Liver (tissue), 9 donors: ENCODE results near the gene MIB1. TPM values are rescaled to one million over a fixed set of nuclear protein-coding genes. Genes with fewer than 3 reads are reported as not detected.

Source experiments
- DNase-seq: peaks from one replicate; pipeline ENCODE4 v3.0.0-alpha.2; 2017; ENCODE audit warnings: low spot score
- H3K27ac ChIP-seq, 2 donors: one replicate each; pipeline ENCODE4 v1.7.0; 2013; ENCODE audit warnings: inconsistent platforms in 2 of 2, low read length in 2 of 2, control low read depth in 1 of 2, low read depth in 1 of 2, mild to moderate bottlenecking in 1 of 2
- H3K27me3 ChIP-seq, 4 donors: one replicate each; pipeline versions ENCODE4 v1.6.1 to v1.7.0; 2013; ENCODE audit warnings: low read length in 3 of 4, inconsistent platforms in 1 of 4, mild to moderate bottlenecking in 1 of 4, moderate library complexity in 1 of 4; ENCODE audit not compliant: control insufficient read depth in 4 of 4, insufficient read depth in 4 of 4
- H3K36me3 ChIP-seq, 4 donors: one replicate each; pipeline versions ENCODE4 v1.6.1 to v1.7.0; 2013; ENCODE audit warnings: low read length in 3 of 4, mild to moderate bottlenecking in 3 of 4, low read depth in 1 of 4, moderate library complexity in 1 of 4; ENCODE audit not compliant: control insufficient read depth in 4 of 4, insufficient read depth in 3 of 4
- H3K4me1 ChIP-seq, 4 donors: one replicate each; pipeline versions ENCODE4 v1.6.1 to v1.7.0; 2013; ENCODE audit warnings: low read length in 3 of 4, mild to moderate bottlenecking in 3 of 4, moderate library complexity in 1 of 4; ENCODE audit not compliant: control insufficient read depth in 4 of 4, insufficient read depth in 4 of 4
- H3K4me3 ChIP-seq, 3 donors: one replicate each; pipeline versions ENCODE4 v1.6.1 to v1.7.0; 2013; ENCODE audit warnings: low read length in 3 of 3, control low read depth in 1 of 3, low read depth in 1 of 3, mild to moderate bottlenecking in 1 of 3
- H3K9ac ChIP-seq, 2 donors: one replicate each; pipeline ENCODE4 v1.7.0; 2013; ENCODE audit warnings: low read length in 2 of 2, mild to moderate bottlenecking in 2 of 2, moderate library complexity in 2 of 2, control low read depth in 1 of 2, low read depth in 1 of 2
- H3K9me3 ChIP-seq, 4 donors: one replicate each; pipeline versions ENCODE4 v1.6.1 to v1.7.0; 2013; ENCODE audit warnings: low read length in 3 of 4; ENCODE audit not compliant: control insufficient read depth in 4 of 4
- EGR1 ChIP-seq, 2 donors: IDR thresholded peaks; 2 replicates each; pipeline ENCODE4 v1.6.1; 2016 to 2018; ENCODE audit warnings: antibody characterized with exemption in 2 of 2, low read depth in 2 of 2
- FOXA1 ChIP-seq: IDR thresholded peaks from 2 replicates; pipeline ENCODE4 v1.6.1; 2016; ENCODE audit warnings: antibody characterized with exemption
- FOXA2 ChIP-seq: IDR thresholded peaks from 2 replicates; pipeline ENCODE4 v1.6.1; 2016; ENCODE audit warnings: antibody characterized with exemption
- GABPA ChIP-seq, 2 donors: IDR thresholded peaks in 1 of 2; conservative IDR thresholded peaks in 1 of 2; 2 replicates each; pipeline ENCODE4 v1.6.1; 2016; ENCODE audit warnings: antibody characterized with exemption in 2 of 2, mild to moderate bottlenecking in 1 of 2, moderate library complexity in 1 of 2
- HNF4A ChIP-seq, 2 donors: conservative IDR thresholded peaks; 2 replicates each; pipeline ENCODE4 v1.6.1; 2016; ENCODE audit warnings: antibody characterized with exemption in 2 of 2, mild to moderate bottlenecking in 2 of 2
- HNF4G ChIP-seq: IDR thresholded peaks from 2 replicates; pipeline ENCODE4 v1.6.1; 2016; ENCODE audit warnings: antibody characterized with exemption
- JUND ChIP-seq, 2 donors: IDR thresholded peaks; 2 replicates each; pipeline ENCODE4 v1.6.1; 2016; ENCODE audit warnings: antibody characterized with exemption in 2 of 2
- NR2F2 ChIP-seq: IDR thresholded peaks from 2 replicates; pipeline ENCODE4 v1.6.1; 2016; ENCODE audit warnings: antibody characterized with exemption
- RAD21 ChIP-seq, 2 donors: IDR thresholded peaks; 2 replicates each; pipeline ENCODE4 v1.6.1; 2016; ENCODE audit warnings: antibody characterized with exemption in 2 of 2, mild to moderate bottlenecking in 2 of 2
- RXRA ChIP-seq, 2 donors: IDR thresholded peaks; 2 replicates each; pipeline ENCODE4 v1.6.1; 2017 to 2018; ENCODE audit warnings: antibody characterized with exemption in 2 of 2, mild to moderate bottlenecking in 1 of 2
- SP1 ChIP-seq: IDR thresholded peaks from 2 replicates; pipeline ENCODE4 v1.6.1; 2018; ENCODE audit warnings: antibody characterized with exemption, mild to moderate bottlenecking
- TAF1 ChIP-seq: conservative IDR thresholded peaks from 2 replicates; pipeline ENCODE4 v1.6.1; 2016; ENCODE audit warnings: antibody characterized with exemption, mild to moderate bottlenecking
- YY1 ChIP-seq: IDR thresholded peaks from 2 replicates; pipeline ENCODE4 v1.6.1; 2016; ENCODE audit warnings: antibody characterized with exemption, mild to moderate bottlenecking
- WGBS: extraction: QIAGEN DNeasy Blood & Tissue Kit; methylation state at CpG from one replicate; pipeline ENCODE4 v1.1.7; 2013; 5-methylcytosine and 5-hydroxymethylcytosine counted together
- polyA plus RNA-seq, 2 donors: library from polyadenylated mRNA; stranded (reverse) in 1 of 2; unstranded in 1 of 2; fragments of 200-250 nt in 1 of 2; fragments of >200 nt in 1 of 2; fragmentation: Nextera tagmentation in 1 of 2; extraction: Ambion mirVana in 1 of 2; gene quantifications; one replicate each; pipeline versions ENCODE4 v1.2.1 to v1.2.3, GENCODE V29; 2013 to 2015
- total RNA-seq, 2 donors: library from RNA; depleted of rRNA; stranded (reverse); fragments of >200 nt; gene quantifications; one replicate each; pipeline ENCODE4 v1.2.3, GENCODE V29; 2014
- TF ChIP-seq, protein P1 (sequence below): IDR thresholded peaks from 2 replicates; pipeline ENCODE4 v1.6.1; 2016; ENCODE audit warnings: antibody characterized with exemption
- TF ChIP-seq, protein P2 (sequence below): IDR thresholded peaks from 2 replicates; pipeline ENCODE4 v1.6.1; 2016; ENCODE audit warnings: antibody characterized with exemption
- TF ChIP-seq, protein P3 (sequence below): IDR thresholded peaks from 2 replicates; pipeline ENCODE4 v1.6.1; 2016; ENCODE audit warnings: antibody characterized with exemption
- TF ChIP-seq, protein P4 (sequence below): IDR thresholded peaks from 2 replicates; pipeline ENCODE4 v1.6.1; 2016; ENCODE audit warnings: antibody characterized with exemption, mild to moderate bottlenecking
- TF ChIP-seq, protein P5 (sequence below): fragments of 150-350 bp; IDR thresholded peaks from 2 replicates; pipeline ENCODE4 v1.5.1; 2017; ENCODE audit warnings: improper control_type of control experiment, low read depth, low read length; ENCODE audit not compliant: missing input control
- donor health status: healthy.
- donor health status: healthy.
- donor health status: healthy.
- donor health status: healthy.
- donor health status: healthy.

MIB1 gene
- total and polyA plus RNA-seq, 4 donors = 2.7 to 29.6 (median 14.9) TPM

DNA sequence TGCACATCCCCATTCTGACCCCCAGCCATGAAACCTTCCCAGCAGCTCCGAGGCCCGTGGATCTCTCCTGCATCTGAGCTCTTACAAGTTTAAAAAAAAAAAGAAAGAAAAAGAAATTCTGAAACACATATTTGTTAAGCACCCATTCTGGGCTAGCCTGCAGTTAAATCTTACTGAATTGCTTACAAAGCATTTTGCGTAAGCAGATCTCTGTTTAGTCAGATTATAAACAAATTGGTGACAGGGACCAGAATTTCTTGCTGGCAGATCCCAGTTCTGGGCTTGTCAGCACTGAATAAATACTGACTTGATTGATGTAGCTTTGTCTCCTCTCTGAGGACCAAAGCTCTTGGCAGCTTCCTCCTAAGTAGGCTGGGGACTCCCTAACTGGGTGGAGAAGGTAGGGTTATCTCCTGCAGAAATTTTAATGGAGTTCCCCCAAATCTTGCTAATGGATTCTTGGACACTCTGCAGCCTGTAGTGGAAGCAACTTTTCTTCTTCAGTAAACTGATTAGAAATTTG is 160.9 kb downstream of the MIB1 start:
- Histone ChIP-seq H3K4me1 (peaks cover 0 to 3% (median 1%) of the 10 kb centered on the region in 4 donors), H3K9ac (no peak overlapping the region), H3K36me3 (no peaks in the 10 kb centered on the region), H3K27ac (no peak overlapping the region), H3K4me3 (no peak overlapping the region), H3K27me3 (no peaks in the 10 kb centered on the region), H3K9me3 (no peaks in the 10 kb centered on the region)
- no peak for DNase-seq
- WGBS = 75% methylated on average over 3 of the region's 3 CpGs
- TF ChIP-seq FOXA1 = no peak
- TF ChIP-seq RAD21 (IDR thresholded peaks at IDR 0.05) = no peak
- no peak for TF ChIP-seq SP1
- TF ChIP-seq, protein P1, sequence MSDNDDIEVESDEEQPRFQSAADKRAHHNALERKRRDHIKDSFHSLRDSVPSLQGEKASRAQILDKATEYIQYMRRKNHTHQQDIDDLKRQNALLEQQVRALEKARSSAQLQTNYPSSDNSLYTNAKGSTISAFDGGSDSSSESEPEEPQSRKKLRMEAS = no peak
- TF ChIP-seq, protein P2, sequence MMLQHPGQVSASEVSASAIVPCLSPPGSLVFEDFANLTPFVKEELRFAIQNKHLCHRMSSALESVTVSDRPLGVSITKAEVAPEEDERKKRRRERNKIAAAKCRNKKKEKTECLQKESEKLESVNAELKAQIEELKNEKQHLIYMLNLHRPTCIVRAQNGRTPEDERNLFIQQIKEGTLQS = no peak
- TF ChIP-seq, protein P3, sequence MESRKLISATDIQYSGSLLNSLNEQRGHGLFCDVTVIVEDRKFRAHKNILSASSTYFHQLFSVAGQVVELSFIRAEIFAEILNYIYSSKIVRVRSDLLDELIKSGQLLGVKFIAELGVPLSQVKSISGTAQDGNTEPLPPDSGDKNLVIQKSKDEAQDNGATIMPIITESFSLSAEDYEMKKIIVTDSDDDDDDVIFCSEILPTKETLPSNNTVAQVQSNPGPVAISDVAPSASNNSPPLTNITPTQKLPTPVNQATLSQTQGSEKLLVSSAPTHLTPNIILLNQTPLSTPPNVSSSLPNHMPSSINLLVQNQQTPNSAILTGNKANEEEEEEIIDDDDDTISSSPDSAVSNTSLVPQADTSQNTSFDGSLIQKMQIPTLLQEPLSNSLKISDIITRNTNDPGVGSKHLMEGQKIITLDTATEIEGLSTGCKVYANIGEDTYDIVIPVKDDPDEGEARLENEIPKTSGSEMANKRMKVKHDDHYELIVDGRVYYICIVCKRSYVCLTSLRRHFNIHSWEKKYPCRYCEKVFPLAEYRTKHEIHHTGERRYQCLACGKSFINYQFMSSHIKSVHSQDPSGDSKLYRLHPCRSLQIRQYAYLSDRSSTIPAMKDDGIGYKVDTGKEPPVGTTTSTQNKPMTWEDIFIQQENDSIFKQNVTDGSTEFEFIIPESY = no peak
- no peak for TF ChIP-seq TAF1
- TF ChIP-seq EGR1 (IDR thresholded peaks at IDR 0.05; ENCODE audit: low read depth in 2 of 2) = no peak
- TF ChIP-seq, protein P4, sequence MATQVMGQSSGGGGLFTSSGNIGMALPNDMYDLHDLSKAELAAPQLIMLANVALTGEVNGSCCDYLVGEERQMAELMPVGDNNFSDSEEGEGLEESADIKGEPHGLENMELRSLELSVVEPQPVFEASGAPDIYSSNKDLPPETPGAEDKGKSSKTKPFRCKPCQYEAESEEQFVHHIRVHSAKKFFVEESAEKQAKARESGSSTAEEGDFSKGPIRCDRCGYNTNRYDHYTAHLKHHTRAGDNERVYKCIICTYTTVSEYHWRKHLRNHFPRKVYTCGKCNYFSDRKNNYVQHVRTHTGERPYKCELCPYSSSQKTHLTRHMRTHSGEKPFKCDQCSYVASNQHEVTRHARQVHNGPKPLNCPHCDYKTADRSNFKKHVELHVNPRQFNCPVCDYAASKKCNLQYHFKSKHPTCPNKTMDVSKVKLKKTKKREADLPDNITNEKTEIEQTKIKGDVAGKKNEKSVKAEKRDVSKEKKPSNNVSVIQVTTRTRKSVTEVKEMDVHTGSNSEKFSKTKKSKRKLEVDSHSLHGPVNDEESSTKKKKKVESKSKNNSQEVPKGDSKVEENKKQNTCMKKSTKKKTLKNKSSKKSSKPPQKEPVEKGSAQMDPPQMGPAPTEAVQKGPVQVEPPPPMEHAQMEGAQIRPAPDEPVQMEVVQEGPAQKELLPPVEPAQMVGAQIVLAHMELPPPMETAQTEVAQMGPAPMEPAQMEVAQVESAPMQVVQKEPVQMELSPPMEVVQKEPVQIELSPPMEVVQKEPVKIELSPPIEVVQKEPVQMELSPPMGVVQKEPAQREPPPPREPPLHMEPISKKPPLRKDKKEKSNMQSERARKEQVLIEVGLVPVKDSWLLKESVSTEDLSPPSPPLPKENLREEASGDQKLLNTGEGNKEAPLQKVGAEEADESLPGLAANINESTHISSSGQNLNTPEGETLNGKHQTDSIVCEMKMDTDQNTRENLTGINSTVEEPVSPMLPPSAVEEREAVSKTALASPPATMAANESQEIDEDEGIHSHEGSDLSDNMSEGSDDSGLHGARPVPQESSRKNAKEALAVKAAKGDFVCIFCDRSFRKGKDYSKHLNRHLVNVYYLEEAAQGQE = no peak
- TF ChIP-seq YY1 = no peak
- no peak for TF ChIP-seq RXRA (IDR thresholded peaks at IDR 0.05)
- TF ChIP-seq NR2F2 = no peak
- TF ChIP-seq, protein P5, sequence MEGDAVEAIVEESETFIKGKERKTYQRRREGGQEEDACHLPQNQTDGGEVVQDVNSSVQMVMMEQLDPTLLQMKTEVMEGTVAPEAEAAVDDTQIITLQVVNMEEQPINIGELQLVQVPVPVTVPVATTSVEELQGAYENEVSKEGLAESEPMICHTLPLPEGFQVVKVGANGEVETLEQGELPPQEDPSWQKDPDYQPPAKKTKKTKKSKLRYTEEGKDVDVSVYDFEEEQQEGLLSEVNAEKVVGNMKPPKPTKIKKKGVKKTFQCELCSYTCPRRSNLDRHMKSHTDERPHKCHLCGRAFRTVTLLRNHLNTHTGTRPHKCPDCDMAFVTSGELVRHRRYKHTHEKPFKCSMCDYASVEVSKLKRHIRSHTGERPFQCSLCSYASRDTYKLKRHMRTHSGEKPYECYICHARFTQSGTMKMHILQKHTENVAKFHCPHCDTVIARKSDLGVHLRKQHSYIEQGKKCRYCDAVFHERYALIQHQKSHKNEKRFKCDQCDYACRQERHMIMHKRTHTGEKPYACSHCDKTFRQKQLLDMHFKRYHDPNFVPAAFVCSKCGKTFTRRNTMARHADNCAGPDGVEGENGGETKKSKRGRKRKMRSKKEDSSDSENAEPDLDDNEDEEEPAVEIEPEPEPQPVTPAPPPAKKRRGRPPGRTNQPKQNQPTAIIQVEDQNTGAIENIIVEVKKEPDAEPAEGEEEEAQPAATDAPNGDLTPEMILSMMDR = no peak
- no peak for TF ChIP-seq FOXA2
- no peak for TF ChIP-seq JUND (IDR thresholded peaks at IDR 0.05)
- no peak for TF ChIP-seq HNF4G

DNA sequence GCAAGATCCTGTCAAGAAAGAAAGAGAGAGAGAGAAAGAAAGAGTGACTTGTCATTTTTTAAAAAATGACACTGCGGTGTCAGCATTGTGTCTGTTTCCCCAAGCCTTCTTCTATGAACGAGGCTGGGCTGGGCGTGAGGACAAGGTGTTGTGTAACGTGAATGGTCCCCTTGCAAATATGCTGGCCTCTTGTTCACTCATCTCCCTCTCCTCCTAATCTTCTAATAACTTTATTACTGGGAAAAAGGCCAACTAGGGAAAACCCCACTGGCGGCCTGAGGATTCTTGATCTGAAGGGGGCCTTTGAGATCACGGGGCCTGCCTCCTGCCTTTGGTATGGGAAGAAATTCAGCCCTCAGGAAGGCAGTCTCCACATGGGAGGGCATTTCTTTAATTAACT is 163.1 kb downstream of the MIB1 start:
- H3K9ac ChIP-seq = no peak overlapping the region
- no peaks in the 10 kb centered on the region for H3K9me3 ChIP-seq
- no peak overlapping the region for H3K27ac ChIP-seq
- no peak for TF ChIP-seq HNF4G
- TF ChIP-seq SP1 = no peak
- TF ChIP-seq JUND (IDR thresholded peaks at IDR 0.05) = no peak
- TF ChIP-seq, protein P3 = no peak
- no peak for TF ChIP-seq GABPA (IDR thresholded peaks at IDR 0.05 in 1 of 2, conservative IDR thresholded peaks at IDR 0.05 in 1 of 2)
- no peak for TF ChIP-seq HNF4A (conservative IDR thresholded peaks at IDR 0.05)
- TF ChIP-seq TAF1 = no peak
- TF ChIP-seq EGR1 (IDR thresholded peaks at IDR 0.05; ENCODE audit: low read depth in 2 of 2) = no peak
- no peak for TF ChIP-seq RXRA (IDR thresholded peaks at IDR 0.05)
- TF ChIP-seq RAD21 (IDR thresholded peaks at IDR 0.05) = no peak
- no peak for TF ChIP-seq NR2F2
- TF ChIP-seq FOXA2 = no peak
- TF ChIP-seq, protein P5 = no peak

More for the DNA sequence above, 163.1 kb downstream of the MIB1 start:
- 80% methylated on average over 6 of the region's 6 CpGs for WGBS
- no peaks in the 10 kb centered on the region for H3K36me3 ChIP-seq
- peaks cover 0 to 3% (median 0%) of the 10 kb centered on the region in 4 donors for H3K4me1 ChIP-seq
- H3K4me3 ChIP-seq = no peak overlapping the region
- no peaks in the 10 kb centered on the region for H3K27me3 ChIP-seq
- no peak for DNase-seq
